Measurements from ENCODE around the gene COL11A1.

COL11A1 gene

GRCh38 chr1:102967786-102968185 lies 140.5 kb downstream of the COL11A1 start:
- Mint-ChIP-seq H3K27ac (no peak overlapping the region), H3K27me3 (ENCODE audit: low read depth, poor library complexity) (no peaks in the 10 kb centered on the region), H3K4me3 (no peak overlapping the region), H3K36me3 (ENCODE audit: low read depth) (peaks cover 10% of the 10 kb centered on the region), H3K9me3 (no peaks in the 10 kb centered on the region), H3K4me1 (peaks cover 10% of the 10 kb centered on the region)
- TF ChIP-seq CTCF (IDR thresholded peaks at IDR 0.05), result no peak
- no peak for DNase-seq

- Mint-ChIP-seq H3K9me3 (no peaks in the 10 kb centered on the region), H3K4me3 (no peak overlapping the region), H3K4me1 (peaks cover 15% of the 10 kb centered on the region), H3K27ac (no peak overlapping the region), H3K27me3 (ENCODE audit: low read depth, poor library complexity) (no peaks in the 10 kb centered on the region), H3K36me3 (ENCODE audit: low read depth) (peaks cover 20% of the 10 kb centered on the region)
- TF ChIP-seq CTCF (IDR thresholded peaks at IDR 0.05), result no peak
- DNase-seq, result no peak
These were observed 146.8 kb downstream of the COL11A1 start for GRCh38 chr1:102961549-102961948.

GRCh38 chr1:102954576-102954975 lies 153.7 kb downstream of the COL11A1 start:
- H3K4me3 Mint-ChIP-seq, result no peak overlapping the region
- DNase-seq, result no peak
- no peaks in the 10 kb centered on the region for H3K36me3 Mint-ChIP-seq (ENCODE audit: low read depth)

GRCh38 chr1:102952400-102952799 lies 155.9 kb downstream of the COL11A1 start:
- Mint-ChIP-seq H3K36me3 (ENCODE audit: low read depth) (no peaks in the 10 kb centered on the region), H3K27me3 (ENCODE audit: low read depth, poor library complexity) (no peaks in the 10 kb centered on the region), H3K27ac (no peak overlapping the region), H3K4me1 (no peaks in the 10 kb centered on the region), H3K9me3 (no peaks in the 10 kb centered on the region), H3K4me3 (no peak overlapping the region)
- DNase-seq, result no peak
- TF ChIP-seq CTCF (IDR thresholded peaks at IDR 0.05), result no peak

More at GRCh38 chr1:102954576-102954975, 153.7 kb downstream of the COL11A1 start:
- Mint-ChIP-seq H3K4me1 (no peaks in the 10 kb centered on the region), H3K27ac (no peak overlapping the region), H3K27me3 (ENCODE audit: low read depth, poor library complexity) (no peaks in the 10 kb centered on the region), H3K9me3 (no peaks in the 10 kb centered on the region)
- no peak for TF ChIP-seq CTCF (IDR thresholded peaks at IDR 0.05)

- Mint-ChIP-seq H3K27ac (no peak overlapping the region), H3K4me1 (peaks cover 9% of the 10 kb centered on the region), H3K36me3 (ENCODE audit: low read depth) (peaks cover 5% of the 10 kb centered on the region), H3K4me3 (no peak overlapping the region), H3K9me3 (no peaks in the 10 kb centered on the region), H3K27me3 (ENCODE audit: low read depth, poor library complexity) (no peaks in the 10 kb centered on the region)
- no peak for DNase-seq
- no peak for TF ChIP-seq CTCF (IDR thresholded peaks at IDR 0.05)
These were observed 166.0 kb downstream of the COL11A1 start for GRCh38 chr1:102942324-102942723.

GRCh38 chr1:102941366-102941947 lies 166.9 kb downstream of the COL11A1 start:
- no peaks in the 10 kb centered on the region for H3K27me3 Mint-ChIP-seq (ENCODE audit: low read depth, poor library complexity)

More at GRCh38 chr1:102941366-102941947, 166.9 kb downstream of the COL11A1 start:
- H3K27ac Mint-ChIP-seq, result peak overlapping the region; percentile 12
- no peaks in the 10 kb centered on the region for H3K9me3 Mint-ChIP-seq
- H3K4me3 Mint-ChIP-seq, result no peak overlapping the region
- H3K36me3 Mint-ChIP-seq (ENCODE audit: low read depth), result peaks cover 4% of the 10 kb centered on the region
- peaks cover 9% of the 10 kb centered on the region for H3K4me1 Mint-ChIP-seq
- TF ChIP-seq CTCF (IDR thresholded peaks at IDR 0.05), result no peak
- no peak for DNase-seq
